Ovary (tissue), 3 donors: Measurements from ENCODE around the gene EML6.

Experiments used
- CTCF ChIP-seq, 3 donors: fragments of 450-650 bp in 2 of 3; fragments of 200-600 bp in 1 of 3; IDR thresholded peaks; one replicate each; pipeline versions ENCODE4 v1.5.1 to v1.8.0; 2016 to 2022; ENCODE audit warnings: antibody characterized with exemption in 3 of 3, mild to moderate bottlenecking in 1 of 3
- EP300 ChIP-seq: sonication (generic); formaldehyde crosslinking; IDR thresholded peaks from one replicate; pipeline ENCODE4 v1.6.1; 2017; ENCODE audit warnings: antibody characterized with exemption
- donor health status: DM: no; HTN: no; CAD: no.

DNA sequence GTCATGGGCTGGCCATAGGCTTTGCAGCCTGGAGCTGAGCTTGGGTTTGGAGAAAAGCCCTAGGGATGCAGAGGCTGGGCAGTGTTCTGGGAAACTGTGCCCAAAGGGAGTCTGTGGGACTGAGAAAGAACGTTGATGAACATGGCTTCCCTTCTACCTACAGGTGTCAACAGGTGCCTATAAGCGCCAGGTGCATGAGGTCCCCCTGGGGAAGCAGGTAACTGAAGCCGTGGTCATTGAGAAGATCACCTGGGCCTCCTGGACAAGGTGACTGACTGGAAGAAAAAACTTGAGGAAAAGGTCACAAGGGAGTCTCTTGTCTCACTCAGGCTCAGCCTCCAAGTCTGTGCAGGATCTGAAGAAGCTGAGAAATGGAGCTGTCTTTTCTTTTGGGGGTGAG lies 243.4 kb downstream of the EML6 start:
- TF ChIP-seq CTCF (IDR thresholded peaks at IDR 0.05): no peak
- no peak for TF ChIP-seq EP300
